PC-9 (cell line): Measurements from ENCODE around the gene KRTAP10-3.
"Not testable (repeated sequence)": the region's sequence is repeated elsewhere in the genome, so short reads cannot be mapped to it uniquely, and the experiment has no call there.

Experiments used
- CTCF ChIP-seq: fragments of 200-600 bp; sonication (generic); conservative IDR thresholded peaks from 2 replicates; pipeline ENCODE4 v1.6.1; 2017; ENCODE audit warnings: mixed run types, antibody characterized with exemption, mild to moderate bottlenecking, moderate library complexity
- EZH2 ChIP-seq: fragments of 200-600 bp; sonication (generic); IDR thresholded peaks from 2 replicates; pipeline ENCODE4 v1.8.0; 2017; ENCODE audit warnings: antibody characterized with exemption, low read depth

- not testable (repeated sequence) for TF ChIP-seq CTCF, EZH2
Measured at GRCh38 chr21:44600118-44600978, 41.8 kb upstream of the KRTAP10-3 start, which contains the start of gene KRTAP10-7.
